ENCODE results near the gene KCNQ1.

DNA sequence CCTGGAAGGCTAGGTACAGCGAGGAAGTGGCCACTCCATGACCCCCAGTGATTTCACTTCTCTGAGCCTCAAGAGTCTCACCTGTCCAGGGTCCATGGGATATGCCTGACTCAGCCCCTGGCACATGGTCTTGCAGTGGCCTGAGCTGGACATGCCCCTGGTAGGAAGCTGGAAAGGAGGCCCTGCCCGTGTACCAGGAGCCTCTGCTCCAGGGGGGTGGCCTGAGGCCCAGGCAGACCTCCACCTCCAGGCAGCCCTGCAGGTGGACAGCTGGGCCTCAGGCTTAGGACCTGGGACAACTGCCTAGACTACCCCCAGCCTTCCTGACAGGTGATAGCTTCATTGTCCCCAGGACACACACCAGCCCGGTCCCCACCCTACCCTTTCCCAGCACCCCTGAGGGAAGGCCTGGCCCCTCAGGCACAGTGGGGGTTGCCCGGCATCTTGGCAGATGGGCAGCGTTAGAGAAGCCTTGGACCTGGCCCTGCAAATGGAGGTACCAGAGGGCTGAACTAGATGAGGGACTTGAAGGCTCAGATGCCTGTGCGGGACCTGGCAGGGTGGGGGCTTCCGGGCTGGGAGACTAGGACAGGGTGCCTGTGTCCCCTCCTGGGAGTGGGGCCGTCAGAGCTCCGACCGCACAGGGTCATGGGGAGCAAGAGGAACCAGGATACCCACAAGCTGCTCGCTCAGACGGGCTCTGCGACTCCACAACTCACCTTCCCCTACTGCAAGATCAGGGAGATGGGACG is 387.1 kb downstream of the KCNQ1 start:
- TF ChIP-seq GATA3 (IDR thresholded peaks at IDR 0.05; ENCODE audit: low read depth, low read length) (no peak), GATA2 (IDR thresholded peaks at IDR 0.05; ENCODE audit: low read depth, low read length) (no peak)
